K562 (cell line): ENCODE measurements around the gene UBE2E1. TPM values are rescaled to one million over a fixed set of nuclear protein-coding genes. Genes with fewer than 3 reads are reported as not detected.

Experiments used
- DACH1 ChIP-seq: fragments of 450-650 bp; IDR thresholded peaks from 2 replicates; pipeline ENCODE4 v1.6.1; 2018; ENCODE audit not compliant: partially characterized antibody
- DMBX1 ChIP-seq: fragments of 250-450 bp; sonication (Bioruptor Pico); IDR thresholded peaks from 2 replicates; pipeline ENCODE4 v1.8.0; 2022; ENCODE audit warnings: inconsistent platforms, mild to moderate bottlenecking, moderate library complexity, borderline replicate concordance
- GTF2A2 ChIP-seq: IDR thresholded peaks from 2 replicates; pipeline ENCODE4 v1.6.1; 2016; ENCODE audit warnings: mild to moderate bottlenecking, missing genetic modification characterization, missing compliant biosample characterization
- HCFC1 ChIP-seq: IDR thresholded peaks from 2 replicates; pipeline ENCODE4 v1.6.1; 2012; ENCODE audit warnings: low read depth, low read length, improper control_type of control experiment
- NKRF ChIP-seq: fragments of 450-650 bp; IDR thresholded peaks from 2 replicates; pipeline ENCODE4 v1.6.1; 2016; ENCODE audit warnings: borderline replicate concordance
- NR2C1 ChIP-seq, 2 experiments: fragments of 450-650 bp; IDR thresholded peaks; 2 replicates each; pipeline ENCODE4 v1.6.1; 2017; ENCODE audit warnings: mild to moderate bottlenecking in 2 of 2, antibody characterized with exemption in 1 of 2, inconsistent platforms in 1 of 2, missing compliant biosample characterization in 1 of 2, missing genetic modification characterization in 1 of 2
- OTX1 ChIP-seq: fragments of 450-650 bp; formaldehyde crosslinking; IDR thresholded peaks from 2 replicates; pipeline ENCODE4 v1.4.0; 2022; ENCODE audit warnings: mild to moderate bottlenecking
- POLR2A ChIP-seq: fragments of 450-650 bp; conservative IDR thresholded peaks from 2 replicates; pipeline ENCODE4 v1.6.1; 2016
- RBM22 ChIP-seq: fragments of 200-400 bp; formaldehyde crosslinking; IDR thresholded peaks from 2 replicates; pipeline ENCODE4 v1.6.1; 2018; ENCODE audit warnings: low read length, low read depth; ENCODE audit not compliant: poor library complexity, severe bottlenecking
- SIRT6 ChIP-seq: IDR thresholded peaks from one replicate; pipeline ENCODE4 v1.6.1; 2012; ENCODE audit warnings: low read depth, mild to moderate bottlenecking, control low read depth, inconsistent platforms, low read length, moderate library complexity
- SIX5 ChIP-seq, 2 experiments: IDR thresholded peaks; 2 replicates each; pipeline ENCODE4 v1.6.1; 2011; ENCODE audit warnings: low read length in 2 of 2, borderline replicate concordance in 1 of 2, low read depth in 1 of 2, mild to moderate bottlenecking in 1 of 2, moderate library complexity in 1 of 2; ENCODE audit not compliant: insufficient read depth in 1 of 2
- SNAPC5 ChIP-seq: fragments of 250-450 bp; sonication (Bioruptor Pico); IDR thresholded peaks from 2 replicates; pipeline ENCODE4 v1.8.0; 2021; ENCODE audit warnings: moderate library complexity, mild to moderate bottlenecking, inconsistent platforms
- SNIP1 ChIP-seq: fragments of 450-650 bp; IDR thresholded peaks from 2 replicates; pipeline ENCODE4 v1.7.1; 2017; ENCODE audit warnings: low read depth, mild to moderate bottlenecking
- SNRNP70 ChIP-seq: fragments of 200-400 bp; formaldehyde crosslinking; optimal IDR thresholded peaks from 2 replicates; pipeline ENCODE3; 2017; ENCODE audit warnings: low read depth, low read length
- STAG1 ChIP-seq: sonication (generic); formaldehyde crosslinking; IDR thresholded peaks from 2 replicates; pipeline ENCODE4 v1.5.0; 2020; ENCODE audit warnings: missing genetic modification reagents, borderline replicate concordance
- TEAD1 ChIP-seq, 2 experiments: fragments of 450-650 bp in 1 of 2; sonication (generic) in 1 of 2; formaldehyde crosslinking; IDR thresholded peaks; 2 replicates each; pipeline versions ENCODE4 v1.4.0 to v1.8.0; 2020 to 2022; ENCODE audit warnings: mild to moderate bottlenecking in 2 of 2, missing genetic modification reagents in 1 of 2
- ZBED1 ChIP-seq: IDR thresholded peaks from 2 replicates; pipeline ENCODE4 v1.6.1; 2014
- ZNF12 ChIP-seq: sonication (generic); formaldehyde crosslinking; IDR thresholded peaks from 2 replicates; pipeline ENCODE4 v1.4.0; 2020; ENCODE audit warnings: mild to moderate bottlenecking, missing genetic modification reagents
- ZNF165 ChIP-seq: fragments of 250-450 bp; sonication (Bioruptor Pico); IDR thresholded peaks from 2 replicates; pipeline ENCODE4 v1.4.0; 2020; ENCODE audit warnings: borderline replicate concordance
- polyA plus RNA-seq, 8 experiments: library from polyadenylated mRNA; depleted of rRNA in 4 of 8; stranded (reverse) in 5 of 8; unstranded in 3 of 8; fragments of >200 nt; fragmentation: Nextera tagmentation in 2 of 8; fragmentation: Illumina TruSeq in 1 of 8; extraction: Ambion mirVana in 2 of 8; extraction: Trizol in 1 of 8; gene quantifications; 2 replicates each; pipeline versions ENCODE4 v1.2.1 to v1.2.3, GENCODE V29; 2011 to 2014; ENCODE audit warnings: inconsistent platforms in 1 of 8, missing spikeins in 1 of 8
- total RNA-seq, 7 experiments: library from RNA; depleted of rRNA in 6 of 7; stranded (reverse); fragments of >200 nt in 6 of 7; fragmentation: Illumina TruSeq in 2 of 7; extraction: Trizol in 2 of 7; gene quantifications; 2 replicates each; pipeline versions ENCODE4 v1.2.1 to v1.2.3, GENCODE V29; 2011 to 2021; ENCODE audit warnings: low replicate concordance in 1 of 7
- TF ChIP-seq, protein P1 (sequence below): sonication (generic); formaldehyde crosslinking; IDR thresholded peaks from 2 replicates; pipeline ENCODE4 v1.8.0; 2022; ENCODE audit warnings: mild to moderate bottlenecking, missing genetic modification reagents

Gene UBE2E1
- total and polyA plus RNA-seq, 9 of the 15 experiments (the other 6 are each of a cell fraction or from before 2014, with no cell fraction given), result 54.4 to 294 (median 165) TPM

DNA sequence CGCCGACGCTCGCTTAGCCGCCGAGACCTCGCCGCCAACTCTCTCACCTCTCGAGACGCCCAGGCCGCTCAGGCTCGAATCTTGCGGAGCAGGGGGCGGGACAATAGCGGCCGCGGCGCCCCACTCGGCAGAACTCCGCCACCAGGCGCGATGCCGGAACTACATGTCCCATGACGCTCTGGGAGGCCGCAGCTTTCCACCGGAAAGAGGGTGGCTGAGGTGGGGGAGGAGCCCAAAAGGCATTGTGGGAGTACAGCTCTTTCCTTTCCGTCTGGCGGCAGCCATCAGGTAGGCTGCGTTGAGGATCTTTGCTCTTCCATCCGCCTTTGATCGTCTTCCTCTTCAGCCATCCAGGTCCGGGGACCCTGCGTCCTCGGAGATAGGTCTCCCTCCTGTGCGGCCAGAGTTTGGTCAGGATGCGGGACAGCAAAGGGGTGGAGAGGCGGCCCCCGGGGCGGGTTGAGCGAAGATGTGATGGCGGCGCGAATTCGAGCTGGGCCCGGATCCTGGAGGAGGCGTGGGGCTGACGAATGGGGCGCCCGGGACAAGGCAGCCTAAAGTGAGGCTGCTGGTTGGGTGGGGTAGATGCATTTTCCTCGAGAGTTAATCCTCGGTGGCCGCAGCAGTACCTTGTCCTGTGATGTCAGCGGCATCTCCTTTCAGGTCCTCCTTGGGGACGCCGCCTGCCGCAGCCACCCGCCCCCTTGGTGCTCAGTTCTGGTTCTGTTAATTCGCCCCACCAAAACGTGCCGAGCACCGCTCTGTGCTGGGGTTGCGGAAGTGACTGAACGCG, 111.3 kb downstream of the UBE2E1 start, which contains the start of the genes NKIRAS1 and RPL15 (continued):
- TF ChIP-seq HCFC1, result peak; percentile 99
- TF ChIP-seq ZBED1, result peak; percentile 72; the same call in 1 of the 2 replicates
- TF ChIP-seq OTX1, result peak; percentile 83
- TF ChIP-seq SIX5 (IDR thresholded peaks at IDR 0.05; ENCODE audit: borderline replicate concordance in 1 of 2, insufficient read depth in 1 of 2, low read depth in 1 of 2, low read length in 2 of 2), result peak; percentile 88 to 89
- TF ChIP-seq NR2C1 (IDR thresholded peaks at IDR 0.05), result peak; percentile 50
- peak; percentile 83 for TF ChIP-seq NR2C1 (tag; IDR thresholded peaks at IDR 0.05)
- peak; percentile 54 to 59; a peak in 1 of 4 replicates for TF ChIP-seq TEAD1 (CRISPR knock-in tag; IDR thresholded peaks at IDR 0.05)
- peak; percentile 70; the same call in 1 of the 2 replicates for TF ChIP-seq NKRF
- TF ChIP-seq GTF2A2 (tag), result peak; percentile 87
- TF ChIP-seq DMBX1 (CRISPR knock-in tag), result 0 out of 2 replicates have a peak, but pooled peaks have one; percentile 44
- TF ChIP-seq RBM22, result peak; percentile 95
- peak; percentile 100 for TF ChIP-seq POLR2A
- TF ChIP-seq, protein P1, sequence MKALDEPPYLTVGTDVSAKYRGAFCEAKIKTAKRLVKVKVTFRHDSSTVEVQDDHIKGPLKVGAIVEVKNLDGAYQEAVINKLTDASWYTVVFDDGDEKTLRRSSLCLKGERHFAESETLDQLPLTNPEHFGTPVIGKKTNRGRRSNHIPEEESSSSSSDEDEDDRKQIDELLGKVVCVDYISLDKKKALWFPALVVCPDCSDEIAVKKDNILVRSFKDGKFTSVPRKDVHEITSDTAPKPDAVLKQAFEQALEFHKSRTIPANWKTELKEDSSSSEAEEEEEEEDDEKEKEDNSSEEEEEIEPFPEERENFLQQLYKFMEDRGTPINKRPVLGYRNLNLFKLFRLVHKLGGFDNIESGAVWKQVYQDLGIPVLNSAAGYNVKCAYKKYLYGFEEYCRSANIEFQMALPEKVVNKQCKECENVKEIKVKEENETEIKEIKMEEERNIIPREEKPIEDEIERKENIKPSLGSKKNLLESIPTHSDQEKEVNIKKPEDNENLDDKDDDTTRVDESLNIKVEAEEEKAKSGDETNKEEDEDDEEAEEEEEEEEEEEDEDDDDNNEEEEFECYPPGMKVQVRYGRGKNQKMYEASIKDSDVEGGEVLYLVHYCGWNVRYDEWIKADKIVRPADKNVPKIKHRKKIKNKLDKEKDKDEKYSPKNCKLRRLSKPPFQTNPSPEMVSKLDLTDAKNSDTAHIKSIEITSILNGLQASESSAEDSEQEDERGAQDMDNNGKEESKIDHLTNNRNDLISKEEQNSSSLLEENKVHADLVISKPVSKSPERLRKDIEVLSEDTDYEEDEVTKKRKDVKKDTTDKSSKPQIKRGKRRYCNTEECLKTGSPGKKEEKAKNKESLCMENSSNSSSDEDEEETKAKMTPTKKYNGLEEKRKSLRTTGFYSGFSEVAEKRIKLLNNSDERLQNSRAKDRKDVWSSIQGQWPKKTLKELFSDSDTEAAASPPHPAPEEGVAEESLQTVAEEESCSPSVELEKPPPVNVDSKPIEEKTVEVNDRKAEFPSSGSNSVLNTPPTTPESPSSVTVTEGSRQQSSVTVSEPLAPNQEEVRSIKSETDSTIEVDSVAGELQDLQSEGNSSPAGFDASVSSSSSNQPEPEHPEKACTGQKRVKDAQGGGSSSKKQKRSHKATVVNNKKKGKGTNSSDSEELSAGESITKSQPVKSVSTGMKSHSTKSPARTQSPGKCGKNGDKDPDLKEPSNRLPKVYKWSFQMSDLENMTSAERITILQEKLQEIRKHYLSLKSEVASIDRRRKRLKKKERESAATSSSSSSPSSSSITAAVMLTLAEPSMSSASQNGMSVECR, result peak; percentile 67; the same call in 1 of the 2 replicates
- no peak for TF ChIP-seq SNAPC5 (CRISPR knock-in tag)
- no peak for TF ChIP-seq SNIP1
- peak; percentile 31; the same call in 1 of the 2 replicates for TF ChIP-seq ZNF12 (CRISPR knock-in tag)
- 0 out of 2 replicates have a peak, but pooled peaks have one; percentile 35 for TF ChIP-seq ZNF165 (CRISPR knock-in tag)
- no peak for TF ChIP-seq SNRNP70
- no peak for TF ChIP-seq DACH1
- TF ChIP-seq STAG1 (CRISPR knock-in tag), result 0 out of 2 replicates have a peak, but pooled peaks have one; percentile 19
- TF ChIP-seq SIRT6, result peak; percentile 76
